Measurements from ENCODE around the gene STK4. TPM values are rescaled to one million over a fixed set of nuclear protein-coding genes. Genes with fewer than 3 reads are reported as not detected.
"Not testable (repeated sequence)": the region's sequence is repeated elsewhere in the genome, so short reads cannot be mapped to it uniquely, and the experiment has no call there.

STK4 gene
- total RNA-seq, 2 experiments from 2014 or later: 110 to 116 TPM

- Mint-ChIP-seq H3K27ac (no peak overlapping the region), H3K4me3 (no peak overlapping the region), H3K36me3 (ENCODE audit: low read depth) (peaks cover 25% of the 10 kb centered on the region), H3K9me3 (no peaks in the 10 kb centered on the region), H3K4me1 (ENCODE audit: low read depth) (peaks cover 57% of the 10 kb centered on the region), H3K27me3 (ENCODE audit: low read depth) (no peaks in the 10 kb centered on the region)
- no peak for DNase-seq
- intact Hi-C loops (cut with micrococcal nuclease): no loop called here
- CTCF ChIA-PET: interaction anchor here (0.8 to 1.5 kb wide), 2 partner anchors 11 to 26 kb away, joined by 3 to 4 read pairs; no protein-coding TSS in a partner anchor
These were observed 51.5 kb downstream of the STK4 start for GRCh38 chr20:45017857-45018256.

- no peak overlapping the region for H3K27ac Mint-ChIP-seq
- intact Hi-C loops (cut with micrococcal nuclease): no loop called here
- peaks cover 61% of the 10 kb centered on the region for H3K4me1 Mint-ChIP-seq (ENCODE audit: low read depth)
These were observed 52.9 kb downstream of the STK4 start for GRCh38 chr20:45019027-45019761.

GRCh38 chr20:45019762-45020123 lies 53.4 kb downstream of the STK4 start:
- peaks cover 33% of the 10 kb centered on the region for H3K36me3 Mint-ChIP-seq (ENCODE audit: low read depth)
- H3K4me3 Mint-ChIP-seq: no peak overlapping the region
- H3K27ac Mint-ChIP-seq: no peak overlapping the region
- H3K27me3 Mint-ChIP-seq (ENCODE audit: low read depth): no peaks in the 10 kb centered on the region
- no peak for DNase-seq
- peaks cover 58% of the 10 kb centered on the region for H3K4me1 Mint-ChIP-seq (ENCODE audit: low read depth)
- no peaks in the 10 kb centered on the region for H3K9me3 Mint-ChIP-seq
- intact Hi-C loops (cut with micrococcal nuclease): no loop called here
- CTCF ChIA-PET: interaction anchor here (0.8 to 3.6 kb wide), 7 partner anchors 8 to 275 kb away, joined by 3 to 19 read pairs (median 3); partner anchors contain the start of gene STK4

More at GRCh38 chr20:45019027-45019761, 52.9 kb downstream of the STK4 start:
- no peak for DNase-seq
- CTCF ChIA-PET: interaction anchor here (0.9 to 3.6 kb wide), 7 partner anchors 8 to 275 kb away, joined by 3 to 19 read pairs (median 4); partner anchors contain the start of gene STK4
- Mint-ChIP-seq H3K9me3 (no peaks in the 10 kb centered on the region), H3K27me3 (ENCODE audit: low read depth) (no peaks in the 10 kb centered on the region), H3K4me3 (no peak overlapping the region), H3K36me3 (ENCODE audit: low read depth) (peaks cover 33% of the 10 kb centered on the region)

- DNase-seq: no peak
- Mint-ChIP-seq H3K4me1 (ENCODE audit: low read depth) (peaks cover 57% of the 10 kb centered on the region), H3K27me3 (ENCODE audit: low read depth) (no peaks in the 10 kb centered on the region), H3K27ac (peak overlapping the region; percentile 60), H3K36me3 (ENCODE audit: low read depth) (peaks cover 39% of the 10 kb centered on the region), H3K4me3 (no peak overlapping the region), H3K9me3 (no peaks in the 10 kb centered on the region)
- intact Hi-C loops (cut with micrococcal nuclease): no loop called here
- CTCF ChIA-PET: interaction anchor here (0.6 to 3.6 kb wide), 6 partner anchors 8 to 1494 kb away, joined by 3 to 19 read pairs (median 6); no protein-coding TSS in a partner anchor
These were observed 54.0 kb downstream of the STK4 start for GRCh38 chr20:45020236-45020886.

GRCh38 chr20:45021631-45022030 lies 55.3 kb downstream of the STK4 start:
- CTCF ChIA-PET: interaction anchor here (3.6 kb wide), 1 partner anchor 10 kb away, joined by 19 read pairs; no protein-coding TSS in a partner anchor
- Mint-ChIP-seq H3K4me3 (no peak overlapping the region), H3K36me3 (ENCODE audit: low read depth) (peaks cover 45% of the 10 kb centered on the region), H3K27ac (no peak overlapping the region), H3K27me3 (ENCODE audit: low read depth) (no peaks in the 10 kb centered on the region), H3K9me3 (no peaks in the 10 kb centered on the region), H3K4me1 (ENCODE audit: low read depth) (peaks cover 54% of the 10 kb centered on the region)
- no peak for DNase-seq
- intact Hi-C loops (cut with micrococcal nuclease): no loop called here

- Mint-ChIP-seq H3K27ac (peak overlapping the region; percentile 59), H3K4me1 (ENCODE audit: low read depth) (peaks cover 52% of the 10 kb centered on the region), H3K36me3 (ENCODE audit: low read depth) (peaks cover 41% of the 10 kb centered on the region)
- intact Hi-C loops (cut with micrococcal nuclease); H3K27me3 Mint-ChIP-seq (ENCODE audit: low read depth); H3K9me3 Mint-ChIP-seq; DNase-seq; H3K4me3 Mint-ChIP-seq: not testable (repeated sequence)
- CTCF ChIA-PET: interaction anchor here (0.6 to 1.0 kb wide), 3 partner anchors 9 to 90 kb away, joined by 3 to 7 read pairs (median 3); no protein-coding TSS in a partner anchor
These were observed 56.8 kb downstream of the STK4 start for GRCh38 chr20:45023140-45023539.

- peak; percentile 25 for DNase-seq
- peaks cover 47% of the 10 kb centered on the region for H3K36me3 Mint-ChIP-seq (ENCODE audit: low read depth)
- H3K4me3 Mint-ChIP-seq: no peak overlapping the region
- CTCF ChIA-PET: interaction anchor here (1.0 to 3.2 kb wide), 6 partner anchors 8 to 266 kb away, joined by 3 to 21 read pairs (median 4); no protein-coding TSS in a partner anchor
- no peaks in the 10 kb centered on the region for H3K9me3 Mint-ChIP-seq
- no peaks in the 10 kb centered on the region for H3K27me3 Mint-ChIP-seq (ENCODE audit: low read depth)
- H3K27ac Mint-ChIP-seq: peak overlapping the region; percentile 72
- intact Hi-C loops (cut with micrococcal nuclease): loop anchor here (2.0 kb wide), 1 partner anchor 14 kb away; no protein-coding TSS in a partner anchor
- H3K4me1 Mint-ChIP-seq (ENCODE audit: low read depth): peaks cover 68% of the 10 kb centered on the region
These were observed 62.3 kb downstream of the STK4 start for GRCh38 chr20:45028424-45029136.

GRCh38 chr20:45029884-45030283 lies 63.6 kb downstream of the STK4 start:
- DNase-seq: peak; percentile 23
- Mint-ChIP-seq H3K36me3 (ENCODE audit: low read depth) (peaks cover 45% of the 10 kb centered on the region), H3K4me3 (no peak overlapping the region), H3K27ac (peak overlapping the region; percentile 78), H3K9me3 (no peaks in the 10 kb centered on the region), H3K27me3 (ENCODE audit: low read depth) (no peaks in the 10 kb centered on the region), H3K4me1 (ENCODE audit: low read depth) (peaks cover 75% of the 10 kb centered on the region)
- intact Hi-C loops (cut with micrococcal nuclease): loop anchor here (2.0 kb wide), 1 partner anchor 15 kb away; no protein-coding TSS in a partner anchor
- CTCF ChIA-PET: interaction anchor here (0.9 to 3.2 kb wide), 4 partner anchors 13 to 264 kb away, joined by 3 to 21 read pairs (median 7); no protein-coding TSS in a partner anchor

- intact Hi-C loops (cut with micrococcal nuclease): no loop called here
- Mint-ChIP-seq H3K27ac (no peak overlapping the region), H3K36me3 (ENCODE audit: low read depth) (peaks cover 45% of the 10 kb centered on the region), H3K27me3 (ENCODE audit: low read depth) (no peaks in the 10 kb centered on the region), H3K4me1 (ENCODE audit: low read depth) (peaks cover 80% of the 10 kb centered on the region), H3K4me3 (no peak overlapping the region), H3K9me3 (no peaks in the 10 kb centered on the region)
- DNase-seq: no peak
- CTCF ChIA-PET: interaction anchor here (0.9 to 1.3 kb wide), 2 partner anchors 11 to 21 kb away, joined by 4 read pairs; no protein-coding TSS in a partner anchor
These were observed 66.0 kb downstream of the STK4 start for GRCh38 chr20:45032276-45032675.

- H3K4me3 Mint-ChIP-seq: no peak overlapping the region
- CTCF ChIA-PET: interaction anchor here (1.3 kb wide), 1 partner anchor 21 kb away, joined by 4 read pairs; no protein-coding TSS in a partner anchor
- H3K36me3 Mint-ChIP-seq (ENCODE audit: low read depth): peaks cover 42% of the 10 kb centered on the region
- DNase-seq: no peak
- H3K4me1 Mint-ChIP-seq (ENCODE audit: low read depth): peaks cover 80% of the 10 kb centered on the region
- H3K27ac Mint-ChIP-seq: peak overlapping the region; percentile 72
- no peaks in the 10 kb centered on the region for H3K27me3 Mint-ChIP-seq (ENCODE audit: low read depth)
- intact Hi-C loops (cut with micrococcal nuclease): no loop called here
- H3K9me3 Mint-ChIP-seq: no peaks in the 10 kb centered on the region
These were observed 66.5 kb downstream of the STK4 start for GRCh38 chr20:45032781-45033180.

- CTCF ChIA-PET: interaction anchor here (0.6 to 2.6 kb wide), 4 partner anchors 9 to 61 kb away, joined by 3 to 12 read pairs (median 5); no protein-coding TSS in a partner anchor
- Mint-ChIP-seq H3K27ac (peak overlapping the region; percentile 90), H3K36me3 (ENCODE audit: low read depth) (peaks cover 34% of the 10 kb centered on the region), H3K9me3 (no peaks in the 10 kb centered on the region), H3K27me3 (ENCODE audit: low read depth) (no peaks in the 10 kb centered on the region), H3K4me1 (ENCODE audit: low read depth) (peaks cover 76% of the 10 kb centered on the region), H3K4me3 (no peak overlapping the region)
- intact Hi-C loops (cut with micrococcal nuclease): no loop called here
- DNase-seq: no peak
These were observed 68.1 kb downstream of the STK4 start for GRCh38 chr20:45034436-45034835.

Data from activated naive CD4-positive, alpha-beta T cell treated with anti-CD3 and anti-CD28 coated beads for 36 hours (primary cell).